ENCODE data around the gene ARHGAP11B.
"Not testable (repeated sequence)": the region's sequence is repeated elsewhere in the genome, so short reads cannot be mapped to it uniquely, and the experiment has no call there.

DNA sequence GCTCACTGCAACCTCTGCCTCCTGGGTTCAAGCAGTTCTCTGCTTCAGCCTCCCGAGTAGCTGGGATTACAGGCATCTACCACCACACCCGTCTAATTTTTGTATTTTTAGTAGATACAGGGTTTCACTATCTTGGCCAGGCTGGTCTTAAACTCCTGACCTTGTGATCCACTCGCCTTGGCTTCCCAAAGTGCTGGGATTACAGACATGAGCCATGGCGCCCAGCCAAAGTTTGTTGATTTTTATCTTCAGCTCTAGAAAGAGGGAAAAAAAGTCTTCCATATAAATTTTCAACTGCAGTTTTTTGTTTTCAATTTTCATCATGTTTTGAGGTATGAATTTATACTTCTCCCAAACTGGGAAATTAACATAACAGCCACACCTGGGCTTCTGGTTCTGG is 43.7 kb downstream of the ARHGAP11B start:
- TF ChIP-seq POLR2A, POLR2AphosphoS5, EP300 (IDR thresholded peaks at IDR 0.05): not testable (repeated sequence)
- TF ChIP-seq, protein P1, sequence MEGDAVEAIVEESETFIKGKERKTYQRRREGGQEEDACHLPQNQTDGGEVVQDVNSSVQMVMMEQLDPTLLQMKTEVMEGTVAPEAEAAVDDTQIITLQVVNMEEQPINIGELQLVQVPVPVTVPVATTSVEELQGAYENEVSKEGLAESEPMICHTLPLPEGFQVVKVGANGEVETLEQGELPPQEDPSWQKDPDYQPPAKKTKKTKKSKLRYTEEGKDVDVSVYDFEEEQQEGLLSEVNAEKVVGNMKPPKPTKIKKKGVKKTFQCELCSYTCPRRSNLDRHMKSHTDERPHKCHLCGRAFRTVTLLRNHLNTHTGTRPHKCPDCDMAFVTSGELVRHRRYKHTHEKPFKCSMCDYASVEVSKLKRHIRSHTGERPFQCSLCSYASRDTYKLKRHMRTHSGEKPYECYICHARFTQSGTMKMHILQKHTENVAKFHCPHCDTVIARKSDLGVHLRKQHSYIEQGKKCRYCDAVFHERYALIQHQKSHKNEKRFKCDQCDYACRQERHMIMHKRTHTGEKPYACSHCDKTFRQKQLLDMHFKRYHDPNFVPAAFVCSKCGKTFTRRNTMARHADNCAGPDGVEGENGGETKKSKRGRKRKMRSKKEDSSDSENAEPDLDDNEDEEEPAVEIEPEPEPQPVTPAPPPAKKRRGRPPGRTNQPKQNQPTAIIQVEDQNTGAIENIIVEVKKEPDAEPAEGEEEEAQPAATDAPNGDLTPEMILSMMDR (IDR thresholded peaks at IDR 0.05), result not testable (repeated sequence)
